ENCODE measurements around the gene DIS3L. TPM values are rescaled to one million over a fixed set of nuclear protein-coding genes. Genes with fewer than 3 reads are reported as not detected.
"Not testable (repeated sequence)": the region's sequence is repeated elsewhere in the genome, so short reads cannot be mapped to it uniquely, and the experiment has no call there.

The DIS3L gene
- total and polyA plus RNA-seq, 2 of the 4 experiments (the other 2 are of a cell fraction) = 5.1 to 14.5 TPM

- Histone ChIP-seq H3K79me1 (ENCODE audit: low read depth in 1 of 2, low read length in 2 of 2) (0 out of 4 replicates have a peak, but pooled peaks cover 0 to 3% of the 10 kb centered on the region in 2 experiments), H3K27ac (ENCODE audit: insufficient read depth, low read length) (no peak overlapping the region), H4K8ac (ENCODE audit: low read depth in 2 of 2, low read length in 2 of 2) (no peak overlapping the region), H3K14ac (replicated peaks; ENCODE audit: low read depth, low read length) (no peak overlapping the region), H3K4me3 (ENCODE audit: insufficient read depth, low read depth, low read length) (no peak overlapping the region), H3K9me3 (ENCODE audit: control insufficient read depth, insufficient read depth, low read length) (no peaks in the 10 kb centered on the region), H3K27me3 (ENCODE audit: control insufficient read depth, insufficient read depth, low read length) (no peaks in the 10 kb centered on the region), H3K23ac (ENCODE audit: low read depth, low read length) (no peak overlapping the region), H2BK20ac (ENCODE audit: low read depth, low read length) (no peak overlapping the region), H2BK5ac (ENCODE audit: low read depth, low read length, poor library complexity, severe bottlenecking) (no peak overlapping the region), H4K20me1 (ENCODE audit: insufficient read depth, low read length) (no peaks in the 10 kb centered on the region), H2BK120ac (ENCODE audit: low read depth, low read length) (no peak overlapping the region), H2AK5ac (ENCODE audit: low read depth, low read length) (no peak overlapping the region), H2AFZ (replicated peaks; ENCODE audit: low read length, poor library complexity) (no peak overlapping the region), H3K4me1 (ENCODE audit: control insufficient read depth, insufficient read depth, low read length) (no peaks in the 10 kb centered on the region), H3K18ac (ENCODE audit: low read depth, low read length) (no peak overlapping the region), H2BK15ac (ENCODE audit: low read depth, low read length) (no peak overlapping the region), H3K9ac (ENCODE audit: low read depth, low read length) (no peak overlapping the region), H3K56ac (ENCODE audit: extremely low read depth, insufficient read depth, low read length) (no peak overlapping the region), H3K9me1 (ENCODE audit: insufficient read depth, low read length) (no peaks in the 10 kb centered on the region; the same call in 1 of the 2 replicates), H3K36me3 (ENCODE audit: control insufficient read depth, insufficient read depth, low read length) (peaks cover 6% of the 10 kb centered on the region), H2AK9ac (replicated peaks; ENCODE audit: low read depth, low read length, poor library complexity) (no peak overlapping the region), H3K4ac (ENCODE audit: low read depth, low read length) (no peak overlapping the region), H4K5ac (ENCODE audit: low read depth, low read length) (no peak overlapping the region), H3K4me2 (ENCODE audit: low read depth, low read length) (no peak overlapping the region), H4K91ac (ENCODE audit: insufficient read depth, low read depth, low read length) (no peak overlapping the region)
- POLR2A ChIA-PET (ENCODE audit: unreplicated experiment) = no interaction called here
- 93% methylated on average over 3 of the region's 5 CpGs; no CpG with 5 or more reads in 1 of the 2 experiments for WGBS, 2 experiments (ENCODE audit: extremely low coverage in 2 of 2, insufficient read length in 1 of 2)
- intact Hi-C loops (cut with micrococcal nuclease) = no loop called here
- in situ Hi-C loops (cut with MboI; ENCODE audit: low sequenced_read_pairs) = no loop called here
- dilution Hi-C loops (cut with HindIII; ENCODE audit: low sequenced_read_pairs, unreplicated experiment) = loop anchor here (25.0 kb wide), 1 partner anchor 110 kb away; no protein-coding TSS in a partner anchor
- CTCF ChIA-PET = no interaction called here
- no TSS peak for BruUV-seq (replicated peaks)
- TF ChIP-seq SMC3 (IDR thresholded peaks at IDR 0.05; ENCODE audit: low read depth, low read length) (no peak), CEBPB (IDR thresholded peaks at IDR 0.05; ENCODE audit: low read depth, low read length) (no peak)
- DNase-seq (no peak), ATAC-seq (ENCODE audit: low read depth) (no peak)
These were observed 9.3 kb downstream of the DIS3L start for GRCh38 chr15:66302489-66303278.

GRCh38 chr15:66304425-66304824 is 11.1 kb downstream of the DIS3L start:
- H3K79me1 ChIP-seq (ENCODE audit: low read depth in 1 of 2, low read length in 2 of 2); H3K9ac ChIP-seq (ENCODE audit: low read depth, low read length); H3K9me3 ChIP-seq (ENCODE audit: control insufficient read depth, insufficient read depth, low read length); intact Hi-C loops (cut with micrococcal nuclease); H3K14ac ChIP-seq (replicated peaks; ENCODE audit: low read depth, low read length); H4K5ac ChIP-seq (ENCODE audit: low read depth, low read length); H2BK120ac ChIP-seq (ENCODE audit: low read depth, low read length); H3K4me2 ChIP-seq (ENCODE audit: low read depth, low read length); H3K9me1 ChIP-seq (ENCODE audit: insufficient read depth, low read length); H2BK5ac ChIP-seq (ENCODE audit: low read depth, low read length, poor library complexity, severe bottlenecking); H2AK5ac ChIP-seq (ENCODE audit: low read depth, low read length); H3K4me1 ChIP-seq (ENCODE audit: control insufficient read depth, insufficient read depth, low read length); H3K27me3 ChIP-seq (ENCODE audit: control insufficient read depth, insufficient read depth, low read length); H3K23ac ChIP-seq (ENCODE audit: low read depth, low read length); H3K18ac ChIP-seq (ENCODE audit: low read depth, low read length); H2BK20ac ChIP-seq (ENCODE audit: low read depth, low read length); POLR2A ChIA-PET (ENCODE audit: unreplicated experiment); DNase-seq; CTCF ChIA-PET; H4K20me1 ChIP-seq (ENCODE audit: insufficient read depth, low read length); H4K91ac ChIP-seq (ENCODE audit: insufficient read depth, low read depth, low read length); H3K56ac ChIP-seq (ENCODE audit: extremely low read depth, insufficient read depth, low read length); H3K4me3 ChIP-seq (ENCODE audit: insufficient read depth, low read depth, low read length); in situ Hi-C loops (cut with MboI; ENCODE audit: low sequenced_read_pairs); H2AK9ac ChIP-seq (replicated peaks; ENCODE audit: low read depth, low read length, poor library complexity); BruUV-seq (replicated peaks); H4K8ac ChIP-seq (ENCODE audit: low read depth in 2 of 2, low read length in 2 of 2); H3K27ac ChIP-seq (ENCODE audit: insufficient read depth, low read length); H2AFZ ChIP-seq (replicated peaks; ENCODE audit: low read length, poor library complexity); H2BK15ac ChIP-seq (ENCODE audit: low read depth, low read length); ATAC-seq (ENCODE audit: low read depth); H3K36me3 ChIP-seq (ENCODE audit: control insufficient read depth, insufficient read depth, low read length); H3K4ac ChIP-seq (ENCODE audit: low read depth, low read length): not testable (repeated sequence)
- WGBS, 2 experiments (ENCODE audit: extremely low coverage in 2 of 2, insufficient read length in 1 of 2) = no CpG with 5 or more reads among the region's 10 CpGs
- dilution Hi-C loops (cut with HindIII; ENCODE audit: low sequenced_read_pairs, unreplicated experiment) = loop anchor here (25.0 kb wide), 1 partner anchor 108 kb away; no protein-coding TSS in a partner anchor

All from IMR-90 (cell line).